Activated naive CD8-positive, alpha-beta T cell treated with anti-CD3 and anti-CD28 coated beads for 36 hours (primary cell): Measurements from ENCODE around the gene AMPH. TPM values are rescaled to one million over a fixed set of nuclear protein-coding genes. Genes with fewer than 3 reads are reported as not detected.

ENCODE experiments used
- DNase-seq: peaks from one replicate; pipeline ENCODE4 v3.0.0; 2021
- H3K27ac Mint-ChIP-seq: one replicate; pipeline ENCODE4 v1.8.0; 2022; ENCODE audit warnings: mild to moderate bottlenecking, moderate library complexity, mixed read lengths
- H3K27me3 Mint-ChIP-seq: one replicate; pipeline ENCODE4 v1.8.0; 2022; ENCODE audit warnings: mild to moderate bottlenecking, mixed read lengths
- H3K36me3 Mint-ChIP-seq: one replicate; pipeline ENCODE4 v1.8.0; 2021; ENCODE audit warnings: mild to moderate bottlenecking, mixed read lengths
- H3K4me1 Mint-ChIP-seq: one replicate; pipeline ENCODE4 v1.8.0; 2021; ENCODE audit warnings: mixed read lengths
- H3K4me3 Mint-ChIP-seq: one replicate; pipeline ENCODE4 v1.8.0; 2022; ENCODE audit warnings: mild to moderate bottlenecking, moderate library complexity, mixed read lengths
- H3K9me3 Mint-ChIP-seq: one replicate; pipeline ENCODE4 v1.8.0; 2022; ENCODE audit warnings: mixed read lengths
- total RNA-seq, 2 experiments: library from RNA; stranded (reverse); gene quantifications; one replicate each; pipeline ENCODE4 v1.2.3, GENCODE V29; 2021

AMPH gene
- total RNA-seq, 2 experiments from 2014 or later: not detected

GRCh38 chr7:38477333-38477732 is 153.8 kb downstream of the AMPH start:
- H3K36me3 Mint-ChIP-seq: peaks cover 3% of the 10 kb centered on the region
- H3K9me3 Mint-ChIP-seq: peaks cover 10% of the 10 kb centered on the region
- H3K4me3 Mint-ChIP-seq: no peak overlapping the region
- no peaks in the 10 kb centered on the region for H3K27me3 Mint-ChIP-seq
- no peaks in the 10 kb centered on the region for H3K4me1 Mint-ChIP-seq
- no peak for DNase-seq
- H3K27ac Mint-ChIP-seq: no peak overlapping the region

DNA sequence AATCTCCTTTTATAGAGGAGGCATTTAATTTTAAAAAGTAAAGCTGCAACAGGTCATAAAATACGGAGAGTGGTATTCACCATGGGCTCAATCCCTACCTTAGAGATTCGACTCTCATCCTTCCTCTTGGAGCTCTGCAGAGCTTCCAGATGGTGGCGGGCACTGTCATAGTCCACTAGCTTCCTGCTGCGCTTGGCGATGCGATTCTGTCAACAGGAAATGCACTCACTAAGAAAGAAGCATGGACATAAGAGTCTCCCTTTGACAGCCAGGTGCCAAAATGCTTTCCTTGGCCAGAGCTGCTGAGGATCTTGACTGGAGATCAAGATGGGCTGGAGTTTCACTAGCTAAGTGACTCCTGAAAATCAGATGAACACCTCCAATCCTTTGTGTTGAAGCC is 154.4 kb downstream of the AMPH start:
- Mint-ChIP-seq H3K27me3 (no peaks in the 10 kb centered on the region), H3K9me3 (peaks cover 10% of the 10 kb centered on the region), H3K4me1 (no peaks in the 10 kb centered on the region), H3K27ac (no peak overlapping the region), H3K4me3 (no peak overlapping the region), H3K36me3 (peaks cover 3% of the 10 kb centered on the region)
- no peak for DNase-seq

DNA sequence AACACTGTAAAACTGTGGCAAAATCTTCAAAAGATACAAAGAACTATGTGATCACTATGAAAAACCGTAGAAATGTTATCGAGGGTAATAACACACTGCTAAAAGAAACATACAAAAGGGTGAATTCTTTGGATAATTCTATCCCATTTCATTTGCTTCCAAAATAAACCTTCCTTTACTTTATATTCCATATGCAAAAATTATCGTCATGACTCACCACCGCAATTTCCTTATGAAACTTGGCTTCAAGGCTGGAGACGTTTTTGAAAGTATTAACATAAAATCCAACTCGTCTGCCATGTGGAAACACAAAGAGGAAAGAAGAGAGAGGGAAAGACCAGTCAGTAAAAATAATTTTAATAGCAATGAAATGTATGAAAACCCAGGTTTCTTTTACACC is 165.2 kb downstream of the AMPH start:
- DNase-seq: no peak
- H3K27me3 Mint-ChIP-seq: no peaks in the 10 kb centered on the region
- no peak overlapping the region for H3K4me3 Mint-ChIP-seq
- H3K36me3 Mint-ChIP-seq: no peaks in the 10 kb centered on the region
- H3K4me1 Mint-ChIP-seq: peaks cover 18% of the 10 kb centered on the region
- no peak overlapping the region for H3K27ac Mint-ChIP-seq
- no peaks in the 10 kb centered on the region for H3K9me3 Mint-ChIP-seq

- H3K27me3 Mint-ChIP-seq: no peaks in the 10 kb centered on the region
- peaks cover 18% of the 10 kb centered on the region for H3K4me1 Mint-ChIP-seq
- H3K36me3 Mint-ChIP-seq: no peaks in the 10 kb centered on the region
- peak overlapping the region; percentile 22 for H3K4me3 Mint-ChIP-seq
- H3K27ac Mint-ChIP-seq: peak overlapping the region; percentile 69
- peak; percentile 84 for DNase-seq
- no peaks in the 10 kb centered on the region for H3K9me3 Mint-ChIP-seq
Measured at GRCh38 chr7:38463277-38464225, 167.6 kb downstream of the AMPH start.

DNA sequence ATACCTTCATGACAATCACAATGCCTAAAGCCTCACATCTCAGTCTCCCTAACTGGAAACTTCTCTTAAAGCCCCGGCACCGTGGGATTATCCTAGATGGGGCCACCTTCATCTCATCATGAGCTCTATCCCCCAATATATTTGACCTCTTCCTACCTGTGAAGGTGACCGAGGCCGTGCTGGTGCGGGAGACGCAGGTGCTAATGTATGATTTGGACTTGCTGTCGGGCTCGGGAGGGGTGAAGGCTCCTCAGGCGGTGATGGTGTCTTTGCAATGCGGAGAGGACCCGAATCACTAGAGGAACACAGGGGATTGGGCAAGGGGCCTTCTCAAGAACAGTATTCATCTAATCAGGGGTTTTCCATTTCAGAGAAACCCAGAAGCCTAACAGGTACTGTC is 168.4 kb downstream of the AMPH start:
- DNase-seq: no peak
- H3K27ac Mint-ChIP-seq: no peak overlapping the region
- H3K4me3 Mint-ChIP-seq: no peak overlapping the region
- no peaks in the 10 kb centered on the region for H3K27me3 Mint-ChIP-seq
- H3K4me1 Mint-ChIP-seq: peaks cover 18% of the 10 kb centered on the region
- no peaks in the 10 kb centered on the region for H3K36me3 Mint-ChIP-seq
- H3K9me3 Mint-ChIP-seq: no peaks in the 10 kb centered on the region

DNA sequence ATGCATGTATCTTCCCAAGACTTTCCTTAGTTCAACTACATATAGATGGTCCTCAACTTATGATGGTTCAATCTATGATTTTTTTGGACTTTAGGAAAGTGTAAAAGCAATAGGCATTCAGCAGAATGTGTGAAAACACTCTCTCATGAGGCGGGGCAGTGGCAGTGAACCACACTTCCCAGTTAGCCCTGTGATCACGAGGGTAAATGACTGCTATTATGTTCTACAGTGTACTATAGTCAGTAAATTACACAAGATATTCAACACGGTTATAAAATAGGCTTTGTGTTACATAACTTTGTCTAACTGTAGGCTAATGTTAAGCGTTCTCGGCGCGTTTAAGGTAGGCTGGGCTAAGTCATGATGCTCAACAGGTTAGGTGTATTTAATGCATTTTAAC is 169.3 kb downstream of the AMPH start:
- H3K4me1 Mint-ChIP-seq: peaks cover 18% of the 10 kb centered on the region
- no peaks in the 10 kb centered on the region for H3K36me3 Mint-ChIP-seq
- H3K27me3 Mint-ChIP-seq: peaks cover 2% of the 10 kb centered on the region
- DNase-seq: no peak
- peaks cover 1% of the 10 kb centered on the region for H3K9me3 Mint-ChIP-seq
- H3K4me3 Mint-ChIP-seq: no peak overlapping the region
- H3K27ac Mint-ChIP-seq: no peak overlapping the region

DNA sequence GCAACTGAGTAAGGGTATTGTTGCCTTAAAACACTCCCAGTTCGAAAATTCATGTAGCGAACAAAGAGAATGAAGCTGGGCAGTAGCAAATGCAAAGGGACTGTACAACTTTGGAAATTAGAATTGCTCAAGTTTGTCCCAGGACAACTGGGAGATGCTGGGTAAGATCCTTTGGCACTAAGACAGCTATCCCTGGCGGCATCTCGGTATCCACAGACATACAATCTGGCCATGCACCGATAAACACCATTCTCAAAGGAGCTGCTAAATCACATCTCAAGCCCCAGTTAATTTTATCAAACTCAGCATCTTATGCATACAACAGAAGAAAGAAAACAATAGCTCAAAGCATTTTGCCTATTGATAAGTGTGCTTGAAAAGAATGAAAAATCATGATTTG is 177.3 kb downstream of the AMPH start:
- H3K27me3 Mint-ChIP-seq: peaks cover 3% of the 10 kb centered on the region
- H3K36me3 Mint-ChIP-seq: no peaks in the 10 kb centered on the region
- no peak overlapping the region for H3K4me3 Mint-ChIP-seq
- H3K4me1 Mint-ChIP-seq: no peaks in the 10 kb centered on the region
- H3K27ac Mint-ChIP-seq: no peak overlapping the region
- DNase-seq: no peak
- H3K9me3 Mint-ChIP-seq: peaks cover 2% of the 10 kb centered on the region

DNA sequence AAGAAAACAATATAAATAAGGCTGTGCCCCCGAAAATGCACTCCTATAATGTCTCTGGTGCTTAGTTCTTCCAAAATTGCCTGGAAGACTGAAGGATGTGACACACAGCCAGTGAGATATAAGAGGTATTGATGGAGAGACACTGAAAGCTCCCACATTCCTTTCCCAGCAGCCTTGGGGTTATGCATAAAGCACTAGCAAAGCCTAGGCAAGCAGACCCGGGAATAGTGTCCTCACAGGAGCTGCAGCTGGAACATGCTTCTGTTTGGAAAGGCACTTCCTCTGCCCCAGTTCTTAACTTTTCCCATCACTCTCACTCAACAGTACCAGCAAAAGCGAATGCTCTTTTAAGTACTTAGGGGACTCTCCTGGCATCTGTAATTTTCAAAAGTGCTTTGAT is 178.0 kb downstream of the AMPH start:
- DNase-seq: no peak
- Mint-ChIP-seq H3K27me3 (peaks cover 3% of the 10 kb centered on the region), H3K27ac (no peak overlapping the region), H3K4me3 (no peak overlapping the region), H3K4me1 (peaks cover 2% of the 10 kb centered on the region), H3K9me3 (peaks cover 2% of the 10 kb centered on the region), H3K36me3 (no peaks in the 10 kb centered on the region)

DNA sequence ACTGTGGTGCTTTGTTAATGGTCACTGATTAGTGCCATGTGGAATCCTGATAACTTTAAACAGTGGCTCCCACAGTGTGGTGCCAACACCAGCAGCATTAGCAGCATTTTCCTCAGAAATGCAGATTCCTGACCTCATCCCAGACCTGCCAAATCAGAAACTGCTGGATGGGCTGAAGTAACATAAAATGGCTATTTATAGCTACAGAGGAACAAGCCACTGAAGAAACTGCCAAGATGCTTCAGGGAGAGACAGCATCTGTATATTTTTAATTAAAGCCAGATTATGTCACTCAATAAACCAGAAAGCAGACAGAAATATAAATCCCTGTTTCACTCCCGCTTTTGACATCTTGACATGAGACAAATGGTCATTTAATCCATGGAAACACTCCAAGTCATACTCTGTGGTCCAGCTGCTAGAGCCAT is 178.5 kb downstream of the AMPH start:
- Mint-ChIP-seq H3K27ac (no peak overlapping the region), H3K36me3 (no peaks in the 10 kb centered on the region), H3K9me3 (peaks cover 2% of the 10 kb centered on the region), H3K4me3 (no peak overlapping the region), H3K27me3 (peaks cover 3% of the 10 kb centered on the region), H3K4me1 (peaks cover 2% of the 10 kb centered on the region)
- no peak for DNase-seq

- Mint-ChIP-seq H3K4me3 (no peak overlapping the region), H3K36me3 (no peaks in the 10 kb centered on the region), H3K4me1 (peaks cover 2% of the 10 kb centered on the region), H3K9me3 (peaks cover under 1% of the 10 kb centered on the region), H3K27me3 (peaks cover under 1% of the 10 kb centered on the region), H3K27ac (no peak overlapping the region)
- no peak for DNase-seq
Measured at GRCh38 chr7:38451840-38452239, 179.3 kb downstream of the AMPH start.

GRCh38 chr7:38448584-38449234 is 182.5 kb downstream of the AMPH start:
- no peak overlapping the region for H3K27ac Mint-ChIP-seq
- no peaks in the 10 kb centered on the region for H3K36me3 Mint-ChIP-seq
- no peak overlapping the region for H3K4me3 Mint-ChIP-seq
- H3K4me1 Mint-ChIP-seq: peaks cover 2% of the 10 kb centered on the region
- no peak for DNase-seq
- H3K9me3 Mint-ChIP-seq: no peaks in the 10 kb centered on the region
- no peaks in the 10 kb centered on the region for H3K27me3 Mint-ChIP-seq

DNA sequence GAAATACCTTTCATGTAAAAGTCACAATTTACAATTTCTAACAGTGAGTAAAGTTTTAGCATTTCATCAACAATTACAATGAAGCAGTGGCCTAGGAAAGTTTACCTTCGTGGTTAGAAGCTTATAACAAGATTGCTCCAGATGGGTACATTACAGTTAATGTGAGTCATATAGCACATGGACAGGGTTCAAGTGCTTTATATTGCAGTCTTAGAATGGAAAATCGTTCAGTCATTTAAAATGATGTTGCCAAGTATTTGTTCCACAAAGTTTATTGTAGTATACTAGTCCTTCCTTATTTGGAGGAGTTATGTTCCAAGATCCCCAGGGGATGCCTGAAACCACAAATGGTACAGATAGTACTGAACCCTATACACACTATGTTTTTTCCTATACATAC is 183.1 kb downstream of the AMPH start:
- Mint-ChIP-seq H3K27me3 (no peaks in the 10 kb centered on the region), H3K4me3 (no peak overlapping the region)

GRCh38 chr7:38438970-38439369 is 192.2 kb downstream of the AMPH start:
- Mint-ChIP-seq H3K27ac (no peak overlapping the region), H3K4me3 (no peak overlapping the region), H3K4me1 (peaks cover 7% of the 10 kb centered on the region), H3K9me3 (no peaks in the 10 kb centered on the region), H3K27me3 (no peaks in the 10 kb centered on the region), H3K36me3 (no peaks in the 10 kb centered on the region)
- peak; percentile 3 for DNase-seq

More for the DNA sequence above, 183.1 kb downstream of the AMPH start:
- no peaks in the 10 kb centered on the region for H3K36me3 Mint-ChIP-seq
- H3K9me3 Mint-ChIP-seq: no peaks in the 10 kb centered on the region
- H3K27ac Mint-ChIP-seq: no peak overlapping the region
- DNase-seq: no peak
- H3K4me1 Mint-ChIP-seq: peaks cover 2% of the 10 kb centered on the region

- Mint-ChIP-seq H3K27ac (no peak overlapping the region), H3K9me3 (peaks cover 4% of the 10 kb centered on the region), H3K36me3 (no peaks in the 10 kb centered on the region), H3K4me3 (no peak overlapping the region), H3K4me1 (peaks cover 4% of the 10 kb centered on the region), H3K27me3 (no peaks in the 10 kb centered on the region)
- no peak for DNase-seq
Measured at GRCh38 chr7:38432671-38433070, 198.5 kb downstream of the AMPH start.

GRCh38 chr7:38432080-38432479 is 199.1 kb downstream of the AMPH start:
- H3K4me1 Mint-ChIP-seq: peaks cover 10% of the 10 kb centered on the region
- H3K36me3 Mint-ChIP-seq: no peaks in the 10 kb centered on the region
- H3K9me3 Mint-ChIP-seq: peaks cover 4% of the 10 kb centered on the region
- H3K27me3 Mint-ChIP-seq: no peaks in the 10 kb centered on the region
- no peak overlapping the region for H3K27ac Mint-ChIP-seq
- H3K4me3 Mint-ChIP-seq: no peak overlapping the region
- no peak for DNase-seq
